Stimulated activated CD4-positive, alpha-beta T cell treated with anti-CD3 and anti-CD28 coated beads, Interleukin-15, amount 100 ng/mL, for 48 hours (primary cell): Measurements from ENCODE around the gene PIP4K2C.
A peak's percentile ranks its signal among the peaks of the same experiment; 100 is the strongest.
"Not testable (repeated sequence)": the region's sequence is repeated elsewhere in the genome, so short reads cannot be mapped to it uniquely, and the experiment has no call there.

Source experiments
- DNase-seq, 2 donors: peaks; one replicate each; pipeline ENCODE4 v3.0.0-alpha.2; 2020; ENCODE audit warnings: low read depth in 2 of 2

Gene PIP4K2C

GRCh38 chr12:57558864-57559263 lies 32.1 kb upstream of the PIP4K2C start:
- DNase-seq, result no peak

DNA sequence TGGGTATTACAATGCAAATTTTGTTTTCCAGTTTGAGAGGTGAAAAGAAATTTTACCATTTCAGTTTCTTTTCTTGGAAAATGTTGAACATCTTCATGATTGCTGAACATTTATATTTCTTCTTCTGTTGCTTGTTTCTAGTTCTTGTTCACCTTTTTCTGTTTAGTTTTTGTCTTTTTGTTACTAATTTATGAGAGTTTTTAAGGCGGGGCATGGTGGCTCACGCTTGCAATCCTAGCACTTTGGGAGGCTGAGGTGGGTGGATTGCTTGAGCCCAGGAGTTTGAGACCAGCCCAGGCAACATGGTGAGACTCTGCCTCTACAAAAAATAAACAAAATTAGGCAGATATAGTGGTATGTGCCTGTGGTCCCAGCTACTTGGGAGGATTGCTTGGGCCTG lies 30.5 kb upstream of the PIP4K2C start:
- no peak for DNase-seq

DNA sequence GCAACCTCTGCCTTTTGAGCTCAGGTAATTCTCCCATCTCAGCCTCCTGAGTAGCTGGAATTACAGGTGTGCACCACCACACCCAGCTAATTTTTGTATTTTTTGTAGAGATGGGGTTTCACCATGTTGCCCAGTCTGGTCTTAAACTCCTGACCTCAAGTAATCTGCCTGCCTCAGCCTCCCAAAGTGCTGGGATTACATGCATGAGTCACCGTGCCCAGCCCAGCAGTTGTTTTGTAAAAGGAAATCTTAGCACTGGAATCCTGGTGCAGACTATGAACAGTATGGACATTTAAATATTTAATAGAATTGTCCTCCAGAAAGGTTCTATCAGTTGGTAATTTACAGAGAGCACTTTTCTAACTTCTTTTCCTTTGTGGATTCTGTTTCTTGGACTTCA lies 29.9 kb upstream of the PIP4K2C start:
- not testable (repeated sequence) for DNase-seq

GRCh38 chr12:57563358-57563757 lies 27.6 kb upstream of the PIP4K2C start:
- DNase-seq, result no peak

DNA sequence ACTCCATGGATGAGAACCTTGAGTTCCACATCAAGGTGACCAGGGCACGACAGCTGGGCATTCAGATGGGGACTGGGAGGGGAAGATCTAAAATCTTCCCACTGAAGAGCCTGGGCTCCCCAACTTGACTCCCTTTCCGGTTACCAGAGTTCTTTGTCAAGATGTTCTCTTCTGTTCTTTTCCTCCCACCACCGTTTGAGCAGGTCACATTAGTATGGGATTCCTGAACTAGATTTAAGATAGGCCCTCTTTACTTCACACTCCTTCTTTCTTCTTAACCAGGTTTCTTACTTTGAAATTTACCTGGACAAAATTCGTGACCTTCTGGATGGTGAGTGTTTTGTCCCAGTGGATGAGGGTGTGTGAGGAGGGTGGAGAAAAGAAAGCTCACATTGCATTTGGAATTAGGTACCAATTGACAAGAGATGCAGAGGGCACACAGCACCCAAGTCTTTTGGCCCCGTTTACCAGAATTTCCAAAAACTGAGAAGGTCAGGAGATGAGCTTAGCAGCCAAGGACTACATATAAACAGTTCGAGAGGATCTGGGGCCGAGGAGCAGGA lies 26.7 kb upstream of the PIP4K2C start:
- DNase-seq, result no peak

DNA sequence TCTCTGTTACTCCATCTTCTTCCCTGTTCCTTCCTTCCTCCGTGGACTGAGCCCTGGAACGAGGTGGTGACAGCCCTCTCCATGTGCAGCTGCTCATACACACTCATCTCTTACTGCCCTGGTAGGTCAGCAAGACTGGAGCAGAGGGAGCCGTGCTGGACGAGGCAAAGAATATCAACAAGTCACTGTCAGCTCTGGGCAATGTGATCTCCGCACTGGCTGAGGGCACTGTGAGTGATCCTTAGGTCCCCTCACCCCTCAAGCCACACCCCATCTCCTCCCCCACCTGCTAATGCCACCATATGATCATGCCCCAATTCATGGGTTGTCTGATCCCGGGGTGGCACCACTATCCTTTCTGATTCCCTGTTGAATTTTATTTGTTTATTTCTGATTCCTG lies 22.2 kb upstream of the PIP4K2C start:
- no peak for DNase-seq

DNA sequence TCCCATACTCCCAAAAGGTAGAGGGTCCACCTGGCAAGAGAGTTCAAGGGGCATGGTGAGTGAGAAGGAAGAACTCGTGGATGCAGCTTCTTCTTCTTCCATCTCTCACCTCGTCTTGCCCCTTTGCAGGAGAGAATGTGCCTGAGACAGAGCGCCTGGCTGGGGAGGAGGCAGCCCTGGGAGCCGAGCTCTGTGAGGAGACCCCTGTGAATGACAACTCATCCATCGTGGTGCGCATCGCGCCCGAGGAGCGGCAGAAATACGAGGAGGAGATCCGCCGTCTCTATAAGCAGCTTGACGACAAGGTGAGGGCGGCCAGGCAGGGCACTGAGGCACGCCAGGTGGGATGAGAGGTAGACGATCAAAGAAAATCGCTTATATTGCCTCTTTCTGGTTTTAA lies 21.1 kb upstream of the PIP4K2C start:
- no peak for DNase-seq

DNA sequence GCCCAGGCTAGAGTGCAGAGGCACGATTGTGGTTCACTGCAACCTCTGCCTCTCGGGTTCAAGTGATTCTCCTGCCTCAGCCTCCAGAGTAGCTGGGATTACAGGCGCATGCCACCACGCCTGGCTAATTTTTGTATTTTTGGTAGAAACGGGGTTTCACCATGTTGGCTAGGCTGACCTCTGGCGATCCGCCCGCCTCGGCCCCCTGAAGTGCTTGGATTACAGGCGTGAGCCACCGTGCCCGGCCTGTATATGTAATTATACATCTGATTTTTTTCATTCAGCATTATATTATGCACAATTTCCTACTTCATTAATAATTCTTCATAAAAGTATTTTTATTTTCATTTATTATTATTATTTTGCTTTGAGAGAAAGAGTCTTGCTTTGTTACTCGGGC lies 20.6 kb upstream of the PIP4K2C start:
- DNase-seq, result not testable (repeated sequence)

GRCh38 chr12:57571926-57572762 lies 18.8 kb upstream of the PIP4K2C start:
- no peak for DNase-seq

DNA sequence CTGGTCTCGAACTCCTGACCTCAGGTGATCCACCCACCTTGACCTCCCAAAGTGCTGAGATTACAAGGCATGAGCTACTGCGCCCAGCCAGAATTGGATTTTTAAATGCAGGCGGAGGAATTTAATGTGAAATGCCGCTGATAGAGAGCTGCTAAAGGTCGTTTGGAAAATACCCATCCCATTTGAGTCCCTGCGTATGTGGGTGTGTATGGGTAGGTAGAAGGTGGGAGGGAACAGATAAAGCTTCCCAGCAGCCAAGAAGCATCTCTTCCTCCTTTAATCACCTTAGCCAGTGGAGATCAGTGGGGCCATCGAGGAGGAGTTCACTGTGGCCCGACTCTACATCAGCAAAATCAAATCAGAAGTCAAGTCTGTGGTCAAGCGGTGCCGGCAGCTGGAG lies 16.2 kb upstream of the PIP4K2C start:
- DNase-seq, result no peak

- no peak for DNase-seq
These were observed 15.0 kb upstream of the PIP4K2C start for GRCh38 chr12:57575771-57576612.

DNA sequence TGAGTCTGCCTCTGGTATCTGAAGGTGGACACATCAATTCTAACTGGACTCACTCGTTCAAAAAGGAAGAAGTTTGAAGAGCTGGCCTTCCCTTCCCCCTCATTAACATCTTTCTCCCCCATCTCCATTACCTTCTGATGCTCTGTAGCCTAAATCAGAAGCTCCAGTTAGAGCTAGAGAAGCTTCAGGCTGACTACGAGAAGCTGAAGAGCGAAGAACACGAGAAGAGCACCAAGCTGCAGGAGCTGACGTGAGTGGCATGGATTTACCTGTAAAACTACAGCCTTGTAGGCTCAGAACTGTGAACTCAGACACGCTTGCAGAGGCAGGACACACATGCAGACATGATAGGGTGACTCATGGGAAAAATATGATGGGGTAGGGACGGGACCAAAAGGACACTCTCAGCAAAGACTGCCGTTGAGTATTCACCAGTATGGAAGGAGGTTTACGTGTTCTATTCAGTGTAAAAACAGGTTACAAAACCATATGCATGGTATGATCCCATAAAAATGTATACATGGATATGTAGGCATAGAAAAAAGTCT lies 14.3 kb upstream of the PIP4K2C start:
- DNase-seq, result no peak

- DNase-seq, result no peak
These were observed 12.8 kb upstream of the PIP4K2C start for GRCh38 chr12:57577981-57578758.

- no peak for DNase-seq
These were observed 12.0 kb upstream of the PIP4K2C start for GRCh38 chr12:57579011-57579410.

DNA sequence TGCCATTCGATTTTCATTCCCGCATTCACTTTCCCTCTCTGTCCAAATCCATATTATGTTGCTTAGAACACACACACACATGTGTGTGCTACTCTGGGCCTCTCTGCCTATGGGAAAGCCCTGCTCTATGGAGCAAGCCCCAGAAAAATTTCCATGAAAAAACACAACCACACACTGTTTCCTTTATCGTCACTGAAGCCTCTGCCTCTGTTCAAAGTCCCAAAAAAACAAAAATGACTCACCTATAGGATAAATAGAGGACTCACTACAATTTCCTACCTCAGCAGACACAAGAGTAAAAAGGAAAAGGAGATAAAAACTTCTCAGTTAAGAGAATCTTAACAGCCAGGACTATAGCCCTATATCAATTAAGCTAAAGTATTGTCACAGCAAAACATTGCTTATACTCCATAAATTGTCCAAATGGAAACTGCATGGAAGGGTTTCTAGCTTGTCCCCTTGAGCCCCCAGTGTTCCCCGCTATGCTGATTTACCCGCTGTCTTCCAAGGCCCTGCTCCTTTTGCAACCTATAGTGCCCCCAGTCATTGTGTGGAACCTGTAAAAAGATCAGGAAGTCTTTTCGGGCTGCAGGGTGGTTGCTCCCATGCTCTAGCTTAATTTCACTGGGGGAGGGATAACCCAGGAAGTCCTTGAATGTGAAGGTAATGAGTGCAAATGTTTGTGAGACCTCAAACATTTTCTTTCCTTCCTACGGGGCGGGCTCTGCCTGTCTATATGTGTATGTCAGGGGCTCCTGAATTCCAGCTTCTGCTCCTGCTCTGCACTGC lies 11.1 kb upstream of the PIP4K2C start:
- no peak for DNase-seq

DNA sequence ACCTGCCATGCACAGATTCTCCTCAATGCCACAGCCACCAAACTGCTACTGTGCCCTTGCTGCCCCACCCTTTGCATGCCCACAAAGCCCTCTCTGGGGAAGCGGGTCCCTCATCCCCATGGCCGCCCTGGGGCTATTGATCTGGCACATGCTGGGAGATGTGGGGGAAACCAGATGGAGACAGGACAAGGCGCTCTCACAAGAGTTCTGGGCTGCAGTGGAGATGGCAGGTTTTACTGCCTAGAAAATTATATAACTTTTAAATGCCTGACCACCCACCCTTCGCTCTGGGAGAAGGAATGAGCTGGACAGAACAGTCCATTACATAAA lies 10.6 kb upstream of the PIP4K2C start:
- DNase-seq, result no peak

GRCh38 chr12:57581802-57582201 lies 9.2 kb upstream of the PIP4K2C start:
- no peak for DNase-seq

DNA sequence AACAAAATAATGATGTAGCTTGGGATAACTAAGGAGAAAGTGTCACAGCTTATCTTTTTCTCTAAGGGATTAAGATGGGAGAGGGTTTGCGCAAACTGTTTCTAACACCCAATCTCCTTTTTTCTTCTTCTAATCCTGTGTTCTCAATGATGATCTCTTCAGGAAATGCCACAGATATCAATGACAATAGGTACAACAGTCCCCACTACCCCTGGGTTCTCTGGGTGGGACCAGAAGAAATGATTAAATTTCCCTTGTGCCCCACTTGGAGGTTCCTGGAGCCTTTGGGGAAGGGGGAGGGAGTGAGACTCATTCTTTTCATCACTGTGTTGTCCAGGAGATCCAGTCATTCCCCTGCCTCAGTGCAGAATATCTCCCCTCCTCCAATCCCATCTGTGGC lies 8.6 kb upstream of the PIP4K2C start:
- DNase-seq, result no peak

- DNase-seq, result peak; percentile 56 to 63
These were observed 7.8 kb upstream of the PIP4K2C start for GRCh38 chr12:57583008-57583831.

GRCh38 chr12:57584050-57584449 lies 6.9 kb upstream of the PIP4K2C start:
- no peak for DNase-seq
